Epithelial cell of proximal tubule (primary cell): Measurements from ENCODE around the gene HEMK1. TPM values are rescaled to one million over a fixed set of nuclear protein-coding genes. Genes with fewer than 3 reads are reported as not detected.

Experiments
- DNase-seq: peaks from one replicate; pipeline ENCODE4 v3.0.0-alpha.2; 2011; ENCODE audit warnings: low read depth
- H3K4me3 ChIP-seq: 2 replicates; pipeline ENCODE4 v1.5.1; 2011; ENCODE audit warnings: low read depth, mild to moderate bottlenecking, low read length
- total RNA-seq: library from RNA; depleted of rRNA; stranded (reverse); fragments of >200 nt; gene quantifications from 2 replicates; pipeline ENCODE4 v1.2.3, GENCODE V29; 2015
- TF ChIP-seq, protein P1 (sequence below): conservative IDR thresholded peaks from 2 replicates; pipeline ENCODE4 v1.5.1; 2012; ENCODE audit warnings: low read depth, mild to moderate bottlenecking, low read length

Gene HEMK1
- total RNA-seq, 1 donor from 2014 or later, result 13.7 TPM

DNA sequence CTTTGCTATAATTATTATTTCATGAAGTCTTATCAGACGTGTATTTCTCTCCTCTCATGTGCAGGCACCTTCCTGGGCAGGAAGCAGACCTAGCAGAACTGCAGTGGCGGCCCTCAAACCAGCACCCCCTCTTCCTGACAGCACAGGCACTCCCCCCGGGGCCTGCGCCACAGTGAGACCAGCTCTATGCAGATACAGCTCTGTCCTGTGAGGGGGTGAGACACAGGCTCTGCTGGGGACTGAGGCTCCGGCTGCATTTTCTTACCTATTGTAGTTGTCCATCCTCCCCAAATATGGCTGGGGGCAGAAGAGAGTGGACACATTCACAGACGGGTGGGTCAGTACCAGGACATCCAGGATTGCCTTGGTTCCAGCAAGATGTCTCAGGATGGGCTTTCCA, 37.3 kb downstream of the HEMK1 start:
- DNase-seq, result no peak
- H3K4me3 ChIP-seq, result no peak overlapping the region
- TF ChIP-seq, protein P1, sequence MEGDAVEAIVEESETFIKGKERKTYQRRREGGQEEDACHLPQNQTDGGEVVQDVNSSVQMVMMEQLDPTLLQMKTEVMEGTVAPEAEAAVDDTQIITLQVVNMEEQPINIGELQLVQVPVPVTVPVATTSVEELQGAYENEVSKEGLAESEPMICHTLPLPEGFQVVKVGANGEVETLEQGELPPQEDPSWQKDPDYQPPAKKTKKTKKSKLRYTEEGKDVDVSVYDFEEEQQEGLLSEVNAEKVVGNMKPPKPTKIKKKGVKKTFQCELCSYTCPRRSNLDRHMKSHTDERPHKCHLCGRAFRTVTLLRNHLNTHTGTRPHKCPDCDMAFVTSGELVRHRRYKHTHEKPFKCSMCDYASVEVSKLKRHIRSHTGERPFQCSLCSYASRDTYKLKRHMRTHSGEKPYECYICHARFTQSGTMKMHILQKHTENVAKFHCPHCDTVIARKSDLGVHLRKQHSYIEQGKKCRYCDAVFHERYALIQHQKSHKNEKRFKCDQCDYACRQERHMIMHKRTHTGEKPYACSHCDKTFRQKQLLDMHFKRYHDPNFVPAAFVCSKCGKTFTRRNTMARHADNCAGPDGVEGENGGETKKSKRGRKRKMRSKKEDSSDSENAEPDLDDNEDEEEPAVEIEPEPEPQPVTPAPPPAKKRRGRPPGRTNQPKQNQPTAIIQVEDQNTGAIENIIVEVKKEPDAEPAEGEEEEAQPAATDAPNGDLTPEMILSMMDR, result no peak

DNA sequence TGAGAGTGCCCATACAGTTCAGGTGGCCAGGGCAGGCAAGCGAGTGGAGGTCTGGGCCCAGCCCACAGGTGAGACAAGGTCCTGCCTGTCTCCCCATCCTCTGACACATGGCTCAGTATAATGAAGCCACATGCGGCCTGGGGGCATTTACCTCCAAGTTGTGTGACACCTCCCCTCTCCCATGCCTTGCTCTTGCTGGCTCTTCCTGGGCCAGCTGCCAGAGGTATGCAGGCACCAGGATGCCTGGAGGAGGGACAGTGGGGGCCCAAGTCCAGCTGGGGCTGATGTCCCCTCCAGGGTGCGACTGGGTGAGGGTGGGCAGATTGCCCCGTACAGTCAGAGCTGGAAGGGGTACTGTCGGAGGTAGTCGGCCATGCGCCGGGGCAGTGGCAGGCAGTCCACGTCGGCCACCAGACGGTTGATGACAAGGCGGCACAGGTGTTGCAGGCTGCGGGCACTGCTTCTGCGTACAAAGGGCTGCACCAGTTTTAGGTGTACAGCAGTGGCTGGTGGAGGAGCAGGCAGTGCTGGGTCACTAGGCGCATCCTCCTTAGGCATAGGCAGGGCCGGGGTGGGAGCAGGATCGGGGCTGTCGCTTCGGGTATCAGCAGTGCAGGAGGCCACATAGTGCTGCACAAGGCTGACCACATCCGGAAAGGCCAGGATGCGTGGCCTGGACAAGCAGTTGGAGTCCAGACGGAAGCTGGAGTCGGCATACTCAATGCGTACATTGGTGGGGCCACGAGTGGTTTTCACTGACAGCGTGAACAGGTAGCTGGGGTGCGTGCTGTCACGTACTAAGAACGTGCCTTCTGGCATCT, 38.2 kb downstream of the HEMK1 start:
- TF ChIP-seq, protein P1, result no peak
- no peak overlapping the region for H3K4me3 ChIP-seq
- no peak for DNase-seq

DNA sequence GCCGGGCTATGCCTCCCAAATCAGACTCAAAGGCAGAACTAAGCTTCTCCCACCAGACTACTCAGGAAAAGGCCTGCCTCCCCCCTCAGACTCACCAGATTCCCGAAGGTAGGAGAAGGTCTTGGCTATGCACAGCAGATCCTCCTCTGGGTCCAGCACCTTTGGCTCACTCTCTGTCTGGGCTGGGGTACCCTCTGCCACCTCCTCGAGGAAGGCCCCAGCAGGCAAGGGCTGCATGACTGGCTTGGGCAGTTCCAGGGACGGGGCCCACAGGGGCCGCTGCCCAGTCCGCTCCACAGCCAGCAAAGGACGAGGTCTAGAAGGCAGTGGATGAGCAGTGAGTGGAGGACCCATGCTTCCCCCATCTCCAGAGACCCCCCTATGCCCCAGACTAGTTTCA, 39.0 kb downstream of the HEMK1 start:
- H3K4me3 ChIP-seq, result no peak overlapping the region
- TF ChIP-seq, protein P1, result no peak
- DNase-seq, result no peak

- peak overlapping the region; percentile 14 for H3K4me3 ChIP-seq
- no peak for DNase-seq
- TF ChIP-seq, protein P1, result no peak
These were observed 39.9 kb downstream of the HEMK1 start for GRCh38 chr3:50609071-50609762.

- TF ChIP-seq, protein P1, result no peak
- H3K4me3 ChIP-seq, result peak overlapping the region; percentile 87
- no peak for DNase-seq
These were observed 40.4 kb downstream of the HEMK1 start for GRCh38 chr3:50609763-50610085.

DNA sequence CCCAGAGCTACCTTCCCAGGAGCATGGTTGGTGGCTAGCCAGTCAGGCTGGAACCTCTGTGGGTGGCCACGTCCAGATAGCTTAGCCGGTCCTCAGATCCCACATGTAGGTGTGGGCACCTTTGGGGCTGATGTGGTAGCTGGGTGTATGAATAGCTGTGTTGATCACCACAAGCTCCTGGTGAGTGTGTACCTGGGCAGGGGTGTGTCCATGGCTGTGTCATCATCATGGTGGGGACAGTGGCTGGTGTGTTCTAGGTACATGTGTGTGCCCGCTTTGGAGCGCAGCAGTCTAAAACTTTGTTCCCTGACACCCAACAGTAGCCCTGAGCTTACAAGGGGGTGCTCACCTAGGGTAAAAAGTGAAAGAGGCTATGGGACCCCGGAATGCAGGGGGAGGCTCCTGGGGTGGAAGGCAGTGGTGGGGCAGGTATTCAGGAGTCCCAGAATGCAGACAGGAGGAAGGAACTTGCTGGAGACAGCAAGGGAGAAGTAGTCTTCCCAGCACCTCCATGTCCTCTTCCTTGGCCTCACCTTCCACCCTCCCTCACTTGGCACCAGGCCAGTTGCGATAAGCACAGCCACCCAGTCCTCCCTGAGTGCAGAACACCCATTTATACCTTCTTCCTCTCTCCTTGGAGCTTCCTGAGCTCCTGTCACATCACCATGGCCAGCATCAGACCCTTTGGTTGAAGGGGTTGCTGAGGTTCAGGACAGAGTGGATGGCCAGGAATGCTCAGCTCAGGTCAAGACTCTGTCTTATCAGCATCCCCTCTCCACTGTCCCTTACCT, 41.1 kb downstream of the HEMK1 start:
- H3K4me3 ChIP-seq, result peak overlapping the region; percentile 87
- DNase-seq, result no peak
- TF ChIP-seq, protein P1, result no peak
